ENCODE results near the gene SIX1.

GRCh38 chr14:60691383-60692113, 42.3 kb upstream of the SIX1 start:
- TF ChIP-seq POLR2AphosphoS5 (IDR thresholded peaks at IDR 0.05; ENCODE audit: borderline replicate concordance, low read depth, low read length) (no peak), EZH2 (IDR thresholded peaks at IDR 0.05) (no peak), FOXP2 (optimal IDR thresholded peaks at IDR 0.05; ENCODE audit: control extremely low read depth, extremely low read length, insufficient read depth) (no peak)
